Cardiac septum (tissue), 1 donor: ENCODE data around the gene TOMM34. TPM values are rescaled to one million over a fixed set of nuclear protein-coding genes. Genes with fewer than 3 reads are reported as not detected.

Experiments
- DNase-seq: peaks from one replicate; pipeline ENCODE4 v3.0.0-alpha.2; 2020; ENCODE audit warnings: low spot score
- intact Hi-C: fragments of 100-400 bp; cut with DNase I; formaldehyde crosslinking; loops from one replicate; pipeline ENCODE4 v1.14.0; 2022
- long read RNA-seq: library from polyadenylated mRNA; unstranded; transcript quantifications from one replicate; pipeline ENCODE4 v2.0.0, GENCODE V29; 2021
- total RNA-seq: library from RNA; stranded (reverse); fragmentation: NEBNext Ultra II Directional; extraction: Animal tissue kit (Norgen Biotek cat#: 25700); gene quantifications from one replicate; pipeline ENCODE4 v1.2.1, GENCODE V29; 2021
- donor health status: DM: no; HTN: no; CAD: no.

The TOMM34 gene
- total RNA-seq: 10.7 TPM
- long read RNA-seq, transcript TOMM34-201 (7 exons, 2,062 nt): major isoform, 20 of 24 reads
- long read RNA-seq, partial matches to known transcripts: 2 of 24 reads
- long read RNA-seq, other reads (novel, unspliced or antisense): 2 of 24 reads

- intact Hi-C loops: loop anchor here (1.0 kb wide), 1 partner anchor 75 kb away; the partner anchor contains the start of gene YWHAB
- DNase-seq: peak; percentile 98
Measured at GRCh38 chr20:44960103-44960852, at the start of gene TOMM34. Gene TOMM34 (minus strand): TSS chr20:44960397. CDS start chr20:44960333, 64 bp downstream.

- intact Hi-C loops: no loop called here
- no peak for DNase-seq
Measured at GRCh38 chr20:45008521-45009049, 48.4 kb upstream of the TOMM34 start.

GRCh38 chr20:44997668-44998067 is 37.5 kb upstream of the TOMM34 start:
- DNase-seq: no peak
- intact Hi-C loops: no loop called here

GRCh38 chr20:44997171-44997570 is 37.0 kb upstream of the TOMM34 start:
- intact Hi-C loops: no loop called here
- no peak for DNase-seq

GRCh38 chr20:44993343-44993742 is 33.1 kb upstream of the TOMM34 start:
- intact Hi-C loops: no loop called here
- no peak for DNase-seq

- intact Hi-C loops: no loop called here
- DNase-seq: no peak
Measured at GRCh38 chr20:44990957-44991356, 30.8 kb upstream of the TOMM34 start.

GRCh38 chr20:44990425-44990824 is 30.2 kb upstream of the TOMM34 start:
- intact Hi-C loops: no loop called here
- DNase-seq: no peak

GRCh38 chr20:44988631-44989171 is 28.5 kb upstream of the TOMM34 start:
- DNase-seq: no peak
- intact Hi-C loops: no loop called here

- DNase-seq: no peak
- intact Hi-C loops: no loop called here
Measured at GRCh38 chr20:44983093-44983674, 23.0 kb upstream of the TOMM34 start.

- intact Hi-C loops: no loop called here
- no peak for DNase-seq
Measured at GRCh38 chr20:44981736-44982406, 21.7 kb upstream of the TOMM34 start.

GRCh38 chr20:44979090-44979621 is 19.0 kb upstream of the TOMM34 start:
- DNase-seq: no peak
- intact Hi-C loops: no loop called here

GRCh38 chr20:44976698-44977097 is 16.5 kb upstream of the TOMM34 start:
- intact Hi-C loops: no loop called here
- DNase-seq: no peak

GRCh38 chr20:44973053-44973452 is 12.9 kb upstream of the TOMM34 start:
- intact Hi-C loops: no loop called here
- DNase-seq: no peak

GRCh38 chr20:44970243-44970757 is 10.1 kb upstream of the TOMM34 start:
- intact Hi-C loops: no loop called here
- DNase-seq: no peak

GRCh38 chr20:44969300-44969894 is 9.2 kb upstream of the TOMM34 start:
- DNase-seq: no peak
- intact Hi-C loops: no loop called here

- no peak for DNase-seq
- intact Hi-C loops: no loop called here
Measured at GRCh38 chr20:44967207-44967807, 7.1 kb upstream of the TOMM34 start.

- intact Hi-C loops: no loop called here
- peak; percentile 97 for DNase-seq
Measured at GRCh38 chr20:44966030-44966961, 6.1 kb upstream of the TOMM34 start, which contains the start of gene STK4. Gene STK4 (plus strand): TSS chr20:44966512. CDS start chr20:44966569, 57 bp downstream.

GRCh38 chr20:44965651-44966029 is 5.4 kb upstream of the TOMM34 start:
- intact Hi-C loops: no loop called here
- no peak for DNase-seq
